Left forelimb (tissue), 1 donor: Measurements from ENCODE around the gene ASGR1.

ENCODE experiments used
- DNase-seq: peaks from one replicate; pipeline ENCODE4 v3.0.0-alpha.2; 2018; ENCODE audit warnings: low spot score

The ASGR1 gene

GRCh38 chr17:7179317-7180254 is at the start of gene ASGR1:
Gene ASGR1 (minus strand): TSS chr17:7179370. CDS start chr17:7178563, 807 bp downstream.
- DNase-seq = no peak

DNA sequence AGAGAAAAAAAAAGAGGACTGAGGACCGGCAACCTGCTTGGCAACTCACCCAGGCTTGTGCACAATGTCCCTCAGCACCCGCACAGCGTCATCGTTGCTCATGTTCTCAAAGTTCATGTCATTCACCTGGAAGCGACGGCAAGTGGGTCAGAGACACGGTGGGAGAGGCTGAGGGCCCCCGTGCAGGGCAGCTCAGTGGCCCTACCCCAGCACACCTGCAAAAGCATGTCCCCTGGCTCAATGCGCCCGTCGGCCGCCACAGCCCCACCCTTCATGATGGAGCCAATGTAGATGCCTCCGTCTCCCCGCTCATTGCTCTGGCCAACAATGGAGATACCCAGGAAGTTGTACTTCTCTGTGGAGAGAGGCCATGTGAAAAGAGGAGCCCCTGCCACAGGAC is 49.8 kb upstream of the ASGR1 start:
- no peak for DNase-seq

- no peak for DNase-seq
Observed at GRCh38 chr17:7226721-7227710, 47.8 kb upstream of the ASGR1 start.

DNA sequence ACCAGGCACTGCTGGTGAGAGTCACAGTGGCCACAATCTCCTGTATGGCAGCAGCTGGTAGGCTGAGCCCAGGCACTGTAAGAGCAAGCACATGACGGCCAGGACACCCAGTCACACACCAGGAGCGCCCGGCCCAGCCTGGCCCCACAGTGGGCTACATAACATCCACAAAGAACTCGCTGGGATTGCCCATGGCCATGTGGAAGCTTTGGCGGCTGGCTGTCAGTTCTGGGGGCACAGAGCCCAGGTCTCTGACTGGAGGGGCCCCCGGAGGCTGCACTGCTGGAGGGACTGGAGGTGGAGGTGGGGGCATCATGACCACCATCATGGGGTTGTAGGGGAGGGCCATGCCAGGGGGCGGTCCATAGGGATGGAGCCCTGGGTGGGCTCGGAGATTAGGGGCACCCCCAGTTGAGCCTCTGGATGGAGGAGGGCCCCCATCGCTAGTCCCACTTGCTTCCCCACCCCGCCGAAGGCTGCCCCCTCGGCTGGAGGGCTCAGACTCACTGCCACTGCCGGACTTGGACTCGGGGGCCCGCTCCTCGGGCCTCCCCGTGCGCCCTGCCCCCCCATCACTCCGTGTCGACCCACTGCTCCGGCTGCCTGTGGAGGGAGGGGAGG is 46.7 kb upstream of the ASGR1 start:
- no peak for DNase-seq

DNA sequence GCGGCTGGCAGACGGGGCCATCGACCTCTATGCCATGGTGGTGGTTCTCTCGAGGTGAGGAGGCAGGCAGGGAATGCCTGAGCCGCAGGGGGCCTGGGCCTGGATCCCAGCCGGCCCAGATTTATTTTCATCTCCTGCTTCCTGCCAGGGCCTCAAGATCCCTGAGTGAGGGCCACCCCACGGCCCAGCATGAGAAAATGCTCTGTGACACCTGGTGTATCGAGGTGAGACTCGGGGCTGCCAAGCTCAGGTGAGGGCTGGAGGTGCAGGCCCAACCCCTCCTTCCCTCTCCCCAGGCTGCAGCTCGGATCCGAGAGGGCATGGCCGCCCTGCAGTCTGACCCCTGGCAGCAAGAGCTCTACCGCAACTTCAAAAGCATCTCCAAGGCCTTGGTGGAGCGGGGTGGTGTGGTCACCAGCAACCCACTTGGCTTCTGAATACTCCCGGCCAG is 45.5 kb upstream of the ASGR1 start:
- DNase-seq = no peak

DNA sequence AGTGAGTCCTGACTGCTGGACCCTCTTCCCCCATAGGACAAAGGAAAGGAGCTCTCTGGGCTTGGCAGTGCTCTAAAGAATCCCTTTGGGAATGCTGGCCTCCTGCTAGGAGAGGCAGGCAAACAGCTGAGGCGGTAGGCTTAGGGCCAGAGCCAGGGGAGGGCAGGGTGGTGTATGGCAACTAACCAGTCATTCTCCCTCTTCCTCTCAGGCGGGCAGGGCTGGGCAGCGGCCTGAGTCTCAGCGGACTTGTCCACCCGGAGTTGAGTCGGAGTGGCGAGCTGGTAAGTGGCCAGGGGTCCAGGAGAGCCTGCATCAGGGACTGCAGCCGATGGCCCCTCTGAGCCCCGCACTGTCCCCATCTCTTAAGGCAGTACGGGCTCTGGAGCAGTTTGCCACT is 44.9 kb upstream of the ASGR1 start:
- peak; percentile 55 for DNase-seq

- no peak for DNase-seq
Observed at GRCh38 chr17:7223375-7223774, 44.2 kb upstream of the ASGR1 start.

DNA sequence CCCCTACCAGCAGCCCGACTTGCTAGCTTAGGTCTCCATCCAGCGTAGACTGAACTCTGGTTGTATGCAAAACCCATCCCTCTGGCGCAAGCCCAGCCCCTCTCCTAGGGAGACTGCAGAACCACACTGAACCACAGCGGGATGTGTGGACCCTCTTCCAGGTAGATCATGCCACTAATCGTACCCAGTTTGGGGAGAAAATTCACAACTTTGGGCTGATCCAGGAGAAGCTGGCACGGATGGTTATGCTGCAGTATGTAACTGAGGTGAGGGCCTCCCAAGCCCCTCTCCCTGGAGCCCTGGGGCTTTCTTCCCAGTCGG is 43.8 kb upstream of the ASGR1 start:
- no peak for DNase-seq

GRCh38 chr17:7222093-7222971 is 43.2 kb upstream of the ASGR1 start:
- DNase-seq = no peak

DNA sequence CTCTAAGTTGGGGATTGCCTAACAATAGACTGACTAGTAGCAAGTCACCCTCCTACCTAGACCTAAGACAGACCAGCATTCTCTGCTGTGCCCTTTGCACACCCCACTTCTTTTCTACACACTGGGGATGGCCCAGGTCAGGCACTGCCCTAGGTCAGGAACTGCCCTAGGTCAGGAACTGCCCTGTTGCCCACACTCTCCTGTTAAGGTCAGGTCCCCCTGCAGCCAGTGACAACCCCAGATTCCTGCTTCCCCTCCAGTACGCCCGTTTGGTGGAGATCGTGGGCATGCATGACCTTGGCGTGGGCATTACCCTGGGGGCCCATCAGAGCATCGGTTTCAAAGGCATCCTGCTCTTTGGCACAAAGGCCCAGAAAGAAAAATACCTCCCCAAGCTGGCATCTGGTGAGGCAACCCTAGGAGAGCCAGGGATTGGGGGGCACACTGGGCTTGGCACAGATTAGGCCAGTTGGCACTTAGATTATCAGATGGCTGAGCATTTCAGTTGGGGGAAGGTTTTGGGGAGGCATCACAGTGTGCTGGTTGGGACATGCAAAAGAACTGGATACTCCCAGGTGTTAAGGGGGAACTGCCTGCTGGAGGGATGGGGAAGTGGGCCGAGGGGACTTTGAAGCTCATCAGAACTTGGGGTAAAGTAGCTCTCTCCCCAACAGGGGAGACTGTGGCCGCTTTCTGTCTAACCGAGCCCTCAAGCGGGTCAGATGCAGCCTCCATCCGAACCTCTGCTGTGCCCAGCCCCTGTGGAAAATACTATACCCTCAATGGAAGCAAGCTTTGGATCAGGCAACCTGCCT is 42.3 kb upstream of the ASGR1 start:
- DNase-seq = no peak

DNA sequence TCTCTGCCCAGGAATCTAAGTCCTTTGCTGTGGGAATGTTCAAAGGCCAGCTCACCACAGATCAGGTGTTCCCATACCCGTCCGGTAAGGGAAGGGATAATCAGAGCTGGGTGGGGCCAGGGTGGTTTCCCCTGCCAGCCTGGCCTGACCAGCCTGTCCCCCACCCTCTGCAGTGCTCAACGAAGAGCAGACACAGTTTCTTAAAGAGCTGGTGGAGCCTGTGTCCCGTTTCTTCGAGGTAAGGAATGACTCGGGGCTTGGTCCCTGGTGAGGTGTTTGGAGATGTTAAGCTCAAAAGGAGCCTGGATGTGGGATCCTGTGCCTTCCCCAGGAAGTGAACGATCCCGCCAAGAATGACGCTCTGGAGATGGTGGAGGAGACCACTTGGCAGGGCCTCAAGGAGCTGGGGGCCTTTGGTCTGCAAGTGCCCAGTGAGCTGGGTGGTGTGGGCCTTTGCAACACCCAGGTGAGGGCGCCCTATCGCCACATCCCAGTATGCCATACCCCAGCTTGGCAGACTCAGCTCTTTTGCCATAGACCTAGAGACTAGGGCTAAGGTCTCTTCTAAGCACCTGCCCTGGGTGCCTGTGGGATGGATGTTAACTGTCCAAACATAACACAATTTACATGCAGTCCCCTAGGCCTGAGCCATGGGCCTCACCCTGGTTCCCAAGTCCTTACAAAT is 41.6 kb upstream of the ASGR1 start:
- no peak for DNase-seq

DNA sequence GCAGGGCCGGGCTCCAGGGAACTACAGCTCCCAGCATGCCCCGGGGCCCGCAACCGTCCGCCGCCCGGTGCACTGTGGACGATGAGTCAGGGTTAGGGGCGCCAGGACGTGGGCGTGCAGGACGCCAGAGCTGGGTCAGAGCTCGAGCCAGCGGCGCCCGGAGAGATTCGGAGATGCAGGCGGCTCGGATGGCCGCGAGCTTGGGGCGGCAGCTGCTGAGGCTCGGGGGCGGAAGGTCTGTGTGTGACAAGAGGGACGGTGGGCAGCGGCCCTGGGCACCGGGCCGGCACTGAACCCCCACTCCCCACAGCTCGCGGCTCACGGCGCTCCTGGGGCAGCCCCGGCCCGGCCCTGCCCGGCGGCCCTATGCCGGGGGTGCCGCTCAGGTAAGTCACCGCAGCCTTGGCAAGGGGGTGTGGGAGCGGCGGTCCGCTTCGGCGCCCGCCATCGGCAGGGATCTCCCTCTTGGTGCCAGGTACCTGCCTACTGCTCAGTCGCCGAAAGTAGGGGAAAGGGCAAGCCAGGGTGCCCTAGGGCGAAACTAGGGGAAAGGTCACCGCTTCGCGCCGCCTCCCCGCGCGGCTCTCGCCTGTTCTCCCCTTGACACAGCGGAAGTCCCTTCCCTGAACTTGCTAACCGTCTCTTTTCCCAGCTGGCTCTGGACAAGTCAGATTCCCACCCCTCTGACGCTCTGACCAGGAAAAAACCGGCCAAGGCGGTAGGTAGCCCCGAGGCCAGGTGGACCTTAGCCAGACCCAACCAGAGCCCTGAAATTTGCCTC is 40.8 kb upstream of the ASGR1 start, which contains the start of the genes ACADVL and DLG4:
TSS of gene ACADVL (plus strand) at position 127 of the 781 bp plus-strand sequence. CDS start at position 174, 47 bp downstream.
TSS of gene DLG4 (minus strand) at position 25 of the 781 bp plus-strand sequence.
- peak; percentile 93 for DNase-seq

- DNase-seq = no peak
Observed at GRCh38 chr17:7219229-7219811, 40.1 kb upstream of the ASGR1 start.

DNA sequence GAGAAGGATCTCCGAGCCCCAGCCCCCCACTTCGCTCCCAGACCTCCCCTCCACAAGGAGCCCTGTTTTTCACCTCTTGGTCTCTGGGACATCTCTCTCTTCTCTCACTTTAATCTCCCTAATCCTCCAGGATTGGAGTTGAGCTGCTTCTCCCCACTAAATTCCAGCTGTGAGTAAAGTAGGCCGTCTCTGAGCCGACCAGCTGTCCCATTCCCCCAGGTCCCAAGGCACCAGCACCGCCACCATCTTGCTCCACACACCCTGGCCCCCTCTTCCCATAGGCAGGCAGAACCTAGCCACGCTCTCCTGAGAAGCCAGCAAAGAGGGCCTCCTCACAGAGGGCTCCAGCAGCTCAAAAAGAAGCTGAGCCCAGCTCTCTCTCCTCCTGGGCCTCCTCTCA is 39.6 kb upstream of the ASGR1 start:
- no peak for DNase-seq

DNA sequence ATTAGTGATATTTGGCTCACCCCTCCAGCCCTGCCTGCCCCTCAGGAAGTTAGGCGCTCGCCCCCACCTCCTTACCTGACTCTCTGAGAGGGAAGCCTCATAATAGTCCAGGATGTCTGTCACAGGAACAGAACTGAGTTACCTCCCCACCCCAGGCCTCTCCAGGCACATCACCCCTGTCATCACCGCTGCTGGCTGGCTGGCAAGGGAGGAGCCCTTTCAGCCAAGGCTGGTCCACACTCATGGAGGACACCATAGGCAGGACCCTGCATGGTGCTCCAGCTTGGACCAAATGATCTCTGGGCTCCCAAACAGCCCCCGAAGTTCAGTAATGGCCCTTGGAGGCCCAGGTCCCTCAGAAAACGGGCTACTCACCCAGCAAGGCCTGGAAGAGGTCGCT is 39.0 kb upstream of the ASGR1 start:
- no peak for DNase-seq

- DNase-seq = peak; percentile 87
Observed at GRCh38 chr17:7217113-7217987, 38.2 kb upstream of the ASGR1 start.
